HepG2 (cell line): ENCODE measurements around the gene CHD9.

Source experiments
- BCL3 ChIP-seq: sonication (generic); formaldehyde crosslinking; IDR thresholded peaks from 2 replicates; pipeline ENCODE4 v1.5.1; 2020; ENCODE audit warnings: mild to moderate bottlenecking, missing genetic modification reagents, moderate library complexity
- CTCF ChIP-seq: sonication (generic); formaldehyde crosslinking; IDR thresholded peaks from 2 replicates; pipeline ENCODE4 v1.5.0; 2020; ENCODE audit warnings: mild to moderate bottlenecking, missing genetic modification reagents, moderate library complexity
- KAT7 ChIP-seq: IDR thresholded peaks from 2 replicates; pipeline ENCODE4 v1.6.1; 2018; ENCODE audit warnings: borderline replicate concordance, missing compliant biosample characterization
- NFYB ChIP-seq: sonication (generic); formaldehyde crosslinking; IDR thresholded peaks from 2 replicates; pipeline ENCODE4 v1.4.0; 2020; ENCODE audit warnings: missing genetic modification reagents
- RAD21 ChIP-seq: fragments of 450-650 bp; formaldehyde crosslinking; IDR thresholded peaks from 2 replicates; pipeline ENCODE4 v1.5.0; 2020; ENCODE audit warnings: mild to moderate bottlenecking
- REST ChIP-seq, 2 experiments: IDR thresholded peaks; 2 replicates each; pipeline ENCODE4 v1.6.1; 2011 to 2012; ENCODE audit warnings: low read length in 2 of 2, borderline replicate concordance in 1 of 2, low read depth in 1 of 2, mild to moderate bottlenecking in 1 of 2, moderate library complexity in 1 of 2
- ZBTB7A ChIP-seq: sonication (generic); formaldehyde crosslinking; IDR thresholded peaks from 2 replicates; pipeline ENCODE4 v1.8.0; 2022; ENCODE audit warnings: mild to moderate bottlenecking, missing genetic modification reagents

DNA sequence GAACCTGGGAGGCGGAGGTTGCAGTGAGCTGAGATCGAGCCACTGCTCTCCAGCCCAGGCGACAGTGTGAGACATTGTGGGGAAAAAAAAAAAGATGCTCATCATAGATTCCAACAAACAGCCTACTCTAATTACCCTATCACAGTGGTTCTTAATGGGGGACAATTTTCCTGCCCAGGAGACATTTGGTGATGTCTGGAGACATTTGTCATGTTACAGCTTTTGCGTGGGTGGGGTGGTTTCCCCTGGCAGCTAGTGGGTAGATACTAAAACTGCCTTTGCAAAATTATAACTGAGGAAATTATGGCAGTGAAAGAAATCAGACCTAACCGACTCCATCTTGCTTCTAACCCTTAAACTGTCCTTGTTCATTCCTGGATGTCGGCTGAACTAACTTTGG is 287.0 kb downstream of the CHD9 start:
- TF ChIP-seq CTCF (CRISPR knock-in tag) (no peak), ZBTB7A (CRISPR knock-in tag) (no peak), REST (IDR thresholded peaks at IDR 0.05; ENCODE audit: borderline replicate concordance in 1 of 2, low read depth in 1 of 2, low read length in 2 of 2) (no peak), BCL3 (CRISPR knock-in tag) (no peak), KAT7 (CRISPR knock-in tag) (no peak), RAD21 (CRISPR knock-in tag) (no peak), NFYB (no peak)
